B cell (primary cell): ENCODE measurements around the gene SIPA1L3. TPM values are rescaled to one million over a fixed set of nuclear protein-coding genes. Genes with fewer than 3 reads are reported as not detected.
A peak's percentile ranks its signal among the peaks of the same experiment; 100 is the strongest.

Experiments used
- ATAC-seq: fragments of 200-7000 bp; cut with Tn5 transposase; one replicate; pipeline ENCODE4 v1.10.0; 2021; ENCODE audit warnings: low read depth, mild to moderate bottlenecking, moderate number of reproducible peaks, moderate library complexity
- CTCF ChIA-PET: fragments of 350-600 bp; sonication (Branson Sonifier 250); formaldehyde crosslinking; loops from one replicate; lab custom pipeline; 2021; ENCODE audit warnings: antibody characterized with exemption, inconsistent platforms; lab: Charles Lee
- POLR2A ChIA-PET: fragments of 350-600 bp; sonication (Branson Sonifier 250); formaldehyde crosslinking; loops from one replicate; lab custom pipeline; 2021; ENCODE audit warnings: antibody characterized with exemption; lab: Charles Lee
- DNase-seq: peaks from one replicate; pipeline ENCODE4 v3.0.0; 2013
- H2AFZ ChIP-seq: 2 replicates; pipeline ENCODE4 v1.6.1; 2012; ENCODE audit warnings: mild to moderate bottlenecking, low read depth, low read length; ENCODE audit not compliant: insufficient read depth, poor library complexity, severe bottlenecking
- H3K27ac ChIP-seq, 2 donors: 1 replicate in 1 of 2; 2 replicates in 1 of 2; pipeline ENCODE4 v1.5.1; 2012 to 2013; ENCODE audit warnings: low read length in 2 of 2, mild to moderate bottlenecking in 2 of 2, moderate library complexity in 1 of 2
- H3K27me3 ChIP-seq, 4 experiments: fragments of 200-600 bp in 1 of 4; sonication (generic) in 1 of 4; replicated peaks in 1 of 4; 1 replicate in 2 of 4; 2 replicates in 2 of 4; pipeline versions ENCODE4 v1.6.1 to v1.7.0; 2013 to 2016; ENCODE audit warnings: low read length in 3 of 4, mild to moderate bottlenecking in 2 of 4, mixed read lengths in 1 of 4, moderate library complexity in 1 of 4; ENCODE audit not compliant: insufficient read depth in 4 of 4, control insufficient read depth in 3 of 4; ENCODE audit errors: control extremely low read depth in 1 of 4
- H3K36me3 ChIP-seq, 2 experiments: replicated peaks in 1 of 2; 1 replicate in 1 of 2; 2 replicates in 1 of 2; pipeline versions ENCODE4 v1.6.1 to v1.7.1; 2013; ENCODE audit warnings: low read length in 1 of 2; ENCODE audit not compliant: insufficient read depth in 2 of 2, control insufficient read depth in 1 of 2; ENCODE audit errors: control extremely low read depth in 1 of 2, extremely low read depth in 1 of 2
- H3K4me1 ChIP-seq, 2 donors: fragments of 200-600 bp in 1 of 2; sonication (generic) in 1 of 2; 1 replicate in 1 of 2; 2 replicates in 1 of 2; pipeline versions ENCODE4 v1.5.1 to v1.6.1; 2013 to 2017; ENCODE audit warnings: low read length in 2 of 2; ENCODE audit not compliant: control insufficient read depth in 2 of 2, insufficient read depth in 2 of 2
- H3K4me2 ChIP-seq: replicated peaks from 2 replicates; pipeline ENCODE3; 2012; ENCODE audit warnings: mild to moderate bottlenecking, low read depth, low read length; ENCODE audit not compliant: poor library complexity, severe bottlenecking
- H3K4me3 ChIP-seq, 5 experiments: fragments of 200-600 bp in 1 of 5; sonication (generic) in 1 of 5; 1 replicate in 3 of 5; 2 replicates in 2 of 5; pipeline versions ENCODE4 v1.5.1 to v1.7.0; 2011 to 2016; ENCODE audit warnings: low read length in 4 of 5, mild to moderate bottlenecking in 4 of 5, low read depth in 2 of 5, control low read depth in 1 of 5, moderate library complexity in 1 of 5; ENCODE audit not compliant: insufficient read depth in 1 of 5; ENCODE audit errors: control extremely low read depth in 1 of 5, extremely low read depth in 1 of 5
- H3K79me2 ChIP-seq: fragments of 200-600 bp; sonication (generic); one replicate; pipeline ENCODE4 v1.6.0; 2016; ENCODE audit warnings: low read length; ENCODE audit not compliant: control insufficient read depth, insufficient read depth
- H3K9ac ChIP-seq: fragments of 200-600 bp; sonication (generic); 2 replicates; pipeline ENCODE4 v1.6.1; 2017; ENCODE audit warnings: mild to moderate bottlenecking, low read length, moderate library complexity
- H3K9me3 ChIP-seq, 3 donors: one replicate each; pipeline versions ENCODE4 v1.6.1 to v1.7.1; 2013; ENCODE audit warnings: low read length in 2 of 3; ENCODE audit not compliant: control insufficient read depth in 2 of 3, insufficient read depth in 1 of 3; ENCODE audit errors: control extremely low read depth in 1 of 3
- H4K20me1 ChIP-seq: 2 replicates; pipeline ENCODE4 v1.6.0; 2012; ENCODE audit warnings: mild to moderate bottlenecking, low read length; ENCODE audit not compliant: insufficient read depth, control insufficient read depth, poor library complexity, severe bottlenecking
- H3K27ac Mint-ChIP-seq: one replicate; pipeline ENCODE4 v1.8.0; 2021; ENCODE audit warnings: mixed read lengths
- H3K27me3 Mint-ChIP-seq: one replicate; pipeline ENCODE4 v1.8.0; 2021; ENCODE audit warnings: mixed read lengths
- H3K4me1 Mint-ChIP-seq: one replicate; pipeline ENCODE4 v1.8.0; 2021; ENCODE audit warnings: mixed read lengths
- H3K4me3 Mint-ChIP-seq: one replicate; pipeline ENCODE4 v1.8.0; 2021; ENCODE audit warnings: mixed read lengths
- H3K9me3 Mint-ChIP-seq: one replicate; pipeline ENCODE4 v1.8.0; 2022; ENCODE audit warnings: mixed read lengths; ENCODE audit not compliant: insufficient read depth
- EZH2 ChIP-seq: IDR thresholded peaks from 2 replicates; pipeline ENCODE4 v1.6.1; 2012; ENCODE audit warnings: borderline replicate concordance, low read depth, mild to moderate bottlenecking, moderate library complexity, low read length; ENCODE audit not compliant: insufficient read depth, poor library complexity, severe bottlenecking
- WGBS: methylation state at CpG from one replicate; pipeline ENCODE4 v1.1.5; 2013; ENCODE audit warnings: missing lambda C conversion rate; ENCODE audit not compliant: insufficient coverage; 5-methylcytosine and 5-hydroxymethylcytosine counted together
- intact Hi-C: fragments of 100-400 bp; cut with micrococcal nuclease; formaldehyde crosslinking; loops from one replicate; pipeline ENCODE4 v1.10.0; 2022
- polyA plus RNA-seq: library from polyadenylated mRNA; depleted of rRNA; stranded (reverse); fragments of >200 nt; gene quantifications from 2 replicates; pipeline ENCODE4 v1.2.3, GENCODE V29; 2012
- total RNA-seq, 2 donors: library from RNA; stranded (reverse); fragments of 120-200 nt in 1 of 2; gene quantifications; 1 replicate in 1 of 2; 2 replicates in 1 of 2; pipeline versions ENCODE4 v1.2.3 to v1.2.4, GENCODE V29; 2013 to 2022
- TF ChIP-seq, protein P1 (sequence below): fragments of 200-600 bp; IDR thresholded peaks from one replicate; pipeline ENCODE4 v1.8.0; 2022; ENCODE audit warnings: antibody characterized with exemption, mild to moderate bottlenecking

Gene SIPA1L3
- total and polyA plus RNA-seq, 2 donors (not counting 1 experiment from before 2014, with no cell fraction given), result 48.3 to 295 TPM

DNA sequence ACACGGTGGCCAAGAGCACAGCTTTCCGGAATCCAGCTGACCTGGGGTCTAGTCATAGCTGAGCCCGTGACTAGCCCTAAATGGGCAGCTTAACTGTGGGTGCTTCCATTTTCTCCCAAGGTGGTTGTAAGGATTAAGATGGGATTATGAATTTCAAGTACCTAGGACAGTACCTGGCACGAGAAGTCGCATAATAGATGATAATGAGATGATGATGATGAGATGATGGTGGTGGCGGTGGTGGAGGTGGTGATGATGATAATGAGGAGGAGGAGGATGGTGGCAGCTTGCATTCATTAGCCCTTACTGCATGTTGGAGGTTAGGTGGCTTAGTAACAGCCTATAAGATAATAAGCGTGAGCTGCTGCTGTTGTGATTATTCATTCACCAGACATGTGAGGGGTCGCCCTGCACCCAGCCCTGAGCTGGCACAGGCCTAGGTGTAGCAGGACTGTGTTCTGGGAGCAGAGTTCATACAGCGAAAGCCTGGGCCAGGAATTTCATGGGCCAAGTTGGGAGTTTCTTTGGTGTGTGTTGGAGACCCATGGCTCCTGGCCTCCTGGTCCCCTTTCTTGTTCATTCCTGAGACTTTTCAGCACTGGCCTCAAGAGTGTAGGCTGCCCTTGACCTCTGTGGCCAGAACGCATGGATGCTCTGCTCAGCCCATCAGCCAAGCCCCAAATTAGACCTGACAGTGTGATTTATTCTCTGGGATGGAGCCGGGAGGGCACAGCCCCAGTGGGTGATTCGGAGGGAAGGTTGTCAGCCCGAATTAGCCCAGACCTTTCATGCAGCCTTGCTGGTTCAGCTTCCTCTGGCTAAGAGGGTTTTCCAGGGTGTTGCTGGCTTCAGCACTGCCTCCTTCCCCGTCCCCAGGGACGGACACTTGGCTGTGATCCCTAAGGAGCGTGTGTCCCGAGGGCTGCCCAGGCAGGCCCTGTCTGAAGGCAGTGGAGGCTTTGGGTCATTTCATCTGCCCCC, 128.8 kb downstream of the SIPA1L3 start:
- H3K4me3 ChIP-seq, result no peak overlapping the region
- H3K9me3 ChIP-seq, result peaks cover 2 to 4% (median 3%) of the 10 kb centered on the region in 3 donors
- ATAC-seq (no peak), DNase-seq (no peak)
- H3K4me1 ChIP-seq, result peaks cover 60 to 72% of the 10 kb centered on the region in 2 donors
- WGBS, result 98% methylated on average over 17 of the region's 17 CpGs
- CTCF ChIA-PET, result interaction anchor here (0.8 to 8.1 kb wide), 7 partner anchors 10 to 131 kb away, joined by 3 to 109 read pairs (median 9); partner anchors contain the start of genes SIPA1L3 and WDR87
- intact Hi-C loops, result loop anchor here (10.0 kb wide), 1 partner anchor 531 kb away; the partner anchor contains the start of gene ZNF793
- H3K27ac Mint-ChIP-seq, result peak overlapping the region; percentile 99
- H4K20me1 ChIP-seq, result no peaks in the 10 kb centered on the region
- H3K27ac ChIP-seq, result peak overlapping the region; percentile 84 to 93
- no peaks in the 10 kb centered on the region for H3K27me3 ChIP-seq
- H3K27me3 Mint-ChIP-seq, result no peaks in the 10 kb centered on the region
- H3K4me2 ChIP-seq, result peak overlapping the region; percentile 69
- H3K4me1 Mint-ChIP-seq, result peaks cover 75% of the 10 kb centered on the region
- H3K4me3 Mint-ChIP-seq, result peak overlapping the region; percentile 86
- peaks cover 0 to 18% of the 10 kb centered on the region in 2 experiments for H3K36me3 ChIP-seq
- POLR2A ChIA-PET, result interaction anchor here (0.8 to 5.7 kb wide), 4 partner anchors 11 to 57 kb away, joined by 3 to 91 read pairs (median 13); no protein-coding TSS in a partner anchor
- no peaks in the 10 kb centered on the region for H3K9me3 Mint-ChIP-seq
- peak overlapping the region; percentile 47 for H3K9ac ChIP-seq
- no peak for TF ChIP-seq EZH2
- TF ChIP-seq, protein P1, sequence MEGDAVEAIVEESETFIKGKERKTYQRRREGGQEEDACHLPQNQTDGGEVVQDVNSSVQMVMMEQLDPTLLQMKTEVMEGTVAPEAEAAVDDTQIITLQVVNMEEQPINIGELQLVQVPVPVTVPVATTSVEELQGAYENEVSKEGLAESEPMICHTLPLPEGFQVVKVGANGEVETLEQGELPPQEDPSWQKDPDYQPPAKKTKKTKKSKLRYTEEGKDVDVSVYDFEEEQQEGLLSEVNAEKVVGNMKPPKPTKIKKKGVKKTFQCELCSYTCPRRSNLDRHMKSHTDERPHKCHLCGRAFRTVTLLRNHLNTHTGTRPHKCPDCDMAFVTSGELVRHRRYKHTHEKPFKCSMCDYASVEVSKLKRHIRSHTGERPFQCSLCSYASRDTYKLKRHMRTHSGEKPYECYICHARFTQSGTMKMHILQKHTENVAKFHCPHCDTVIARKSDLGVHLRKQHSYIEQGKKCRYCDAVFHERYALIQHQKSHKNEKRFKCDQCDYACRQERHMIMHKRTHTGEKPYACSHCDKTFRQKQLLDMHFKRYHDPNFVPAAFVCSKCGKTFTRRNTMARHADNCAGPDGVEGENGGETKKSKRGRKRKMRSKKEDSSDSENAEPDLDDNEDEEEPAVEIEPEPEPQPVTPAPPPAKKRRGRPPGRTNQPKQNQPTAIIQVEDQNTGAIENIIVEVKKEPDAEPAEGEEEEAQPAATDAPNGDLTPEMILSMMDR, result no peak
- H3K79me2 ChIP-seq, result peaks cover 78% of the 10 kb centered on the region
- H2AFZ ChIP-seq, result no peak overlapping the region
